GM23338 (cell line): ENCODE measurements around the gene CNPY3. TPM values are rescaled to one million over a fixed set of nuclear protein-coding genes. Genes with fewer than 3 reads are reported as not detected.

Source experiments
- ATAC-seq: fragments of 200-7000 bp; cut with Tn5 transposase; 3 replicates; pipeline ENCODE4 v1.9.1; 2020
- DNase-seq: peaks from one replicate; pipeline ENCODE4 v3.0.0-alpha.2; 2015; ENCODE audit warnings: low spot score
- H2AFZ ChIP-seq: fragments of 200-600 bp; sonication (generic); 2 replicates; pipeline ENCODE4 v1.8.0; 2016; ENCODE audit warnings: antibody characterized with exemption, mild to moderate bottlenecking, moderate library complexity
- H3F3A ChIP-seq: fragments of 200-600 bp; sonication (generic); replicated peaks from 2 replicates; pipeline ENCODE4 v1.8.0; 2017; ENCODE audit warnings: antibody characterized with exemption, mixed run types, low read depth
- H3K27ac ChIP-seq: fragments of 200-600 bp; sonication (generic); 2 replicates; pipeline ENCODE4 v1.6.1; 2016; ENCODE audit warnings: low read depth
- H3K27me3 ChIP-seq: fragments of 200-600 bp; sonication (generic); 2 replicates; pipeline ENCODE4 v1.8.0; 2016; ENCODE audit warnings: mild to moderate bottlenecking, mixed run types, moderate library complexity; ENCODE audit not compliant: insufficient read depth
- H3K36me3 ChIP-seq: fragments of 200-600 bp; sonication (generic); 2 replicates; pipeline ENCODE4 v1.8.0; 2016; ENCODE audit warnings: mild to moderate bottlenecking; ENCODE audit not compliant: insufficient read depth
- H3K4me1 ChIP-seq: fragments of 200-600 bp; sonication (generic); 2 replicates; pipeline ENCODE4 v1.8.0; 2016; ENCODE audit warnings: mild to moderate bottlenecking, moderate library complexity; ENCODE audit not compliant: insufficient read depth
- H3K4me2 ChIP-seq: fragments of 200-600 bp; sonication (generic); 2 replicates; pipeline ENCODE4 v1.7.1; 2017; ENCODE audit warnings: mixed run types
- H3K4me3 ChIP-seq: fragments of 200-600 bp; sonication (generic); 2 replicates; pipeline ENCODE4 v1.6.1; 2016; ENCODE audit warnings: mixed run types
- H3K79me2 ChIP-seq: fragments of 200-600 bp; sonication (generic); replicated peaks from 2 replicates; pipeline ENCODE4 v1.8.0; 2017; ENCODE audit warnings: mild to moderate bottlenecking; ENCODE audit not compliant: insufficient read depth
- H3K9me2 ChIP-seq: fragments of 200-600 bp; sonication (generic); 2 replicates; pipeline ENCODE4 v1.8.0; 2017; ENCODE audit not compliant: insufficient read depth
- H4K20me1 ChIP-seq: fragments of 200-600 bp; sonication (generic); replicated peaks from 2 replicates; pipeline ENCODE4 v1.8.0; 2017; ENCODE audit warnings: mild to moderate bottlenecking; ENCODE audit not compliant: insufficient read depth
- H3K27ac Mint-ChIP-seq: 2 replicates; pipeline ENCODE4 v1.8.0; 2020; ENCODE audit warnings: inconsistent platforms, mild to moderate bottlenecking, moderate library complexity, mixed read lengths
- H3K27me3 Mint-ChIP-seq: 3 replicates; pipeline ENCODE4 v1.8.0; 2022; ENCODE audit warnings: low read depth, mild to moderate bottlenecking, moderate library complexity, mixed read lengths, inconsistent platforms; ENCODE audit not compliant: insufficient read depth, poor library complexity
- H3K36me3 Mint-ChIP-seq: 3 replicates; pipeline ENCODE4 v1.8.0; 2021; ENCODE audit warnings: low read depth, mild to moderate bottlenecking, inconsistent platforms, moderate library complexity, mixed read lengths
- H3K4me1 Mint-ChIP-seq: 3 replicates; pipeline ENCODE4 v1.8.0; 2020; ENCODE audit warnings: mild to moderate bottlenecking, inconsistent platforms, mixed read lengths
- H3K4me3 Mint-ChIP-seq: 3 replicates; pipeline ENCODE4 v1.8.0; 2021; ENCODE audit warnings: moderate library complexity, mild to moderate bottlenecking, inconsistent platforms, mixed read lengths
- H3K9me3 Mint-ChIP-seq: 3 replicates; pipeline ENCODE4 v1.8.0; 2020; ENCODE audit warnings: moderate library complexity, mild to moderate bottlenecking, inconsistent platforms, mixed read lengths
- CREB1 ChIP-seq: fragments of 250-450 bp; sonication (Bioruptor Pico); IDR thresholded peaks from 2 replicates; pipeline ENCODE4 v1.5.0; 2020; ENCODE audit warnings: low read depth, mild to moderate bottlenecking, moderate library complexity
- EZH2phosphoT487 ChIP-seq: fragments of 200-600 bp; sonication (generic); IDR thresholded peaks from one replicate; pipeline ENCODE4 v1.8.1; 2018; ENCODE audit warnings: antibody characterized with exemption; ENCODE audit not compliant: unreplicated experiment
- NANOG ChIP-seq: IDR thresholded peaks from 2 replicates; pipeline ENCODE4 v1.6.1; 2016; ENCODE audit warnings: antibody characterized with exemption, borderline replicate concordance
- REST ChIP-seq: IDR thresholded peaks from one replicate; pipeline ENCODE4 v1.6.1; 2018; ENCODE audit warnings: antibody characterized with exemption; ENCODE audit not compliant: unreplicated experiment
- STAT1 ChIP-seq: IDR thresholded peaks from one replicate; pipeline ENCODE4 v1.6.1; 2016; ENCODE audit warnings: antibody characterized with exemption; ENCODE audit not compliant: unreplicated experiment
- ZNF331 ChIP-seq: fragments of 250-450 bp; sonication (Bioruptor Pico); IDR thresholded peaks from 2 replicates; pipeline ENCODE4 v1.5.0; 2020; ENCODE audit warnings: low read depth, mild to moderate bottlenecking, moderate library complexity
- ZNF462 ChIP-seq: fragments of 250-450 bp; sonication (Bioruptor Pico); IDR thresholded peaks from 2 replicates; pipeline ENCODE4 v1.5.0; 2020; ENCODE audit warnings: mild to moderate bottlenecking, moderate library complexity
- polyA plus RNA-seq: library from polyadenylated mRNA; unstranded; fragments of >200 nt; fragmentation: Nextera tagmentation; extraction: Ambion mirVana; gene quantifications from 2 replicates; pipeline ENCODE4 v1.2.1, GENCODE V29; 2016
- total RNA-seq: library from RNA; depleted of rRNA; stranded (reverse); fragments of >200 nt; shearing (Covaris generic); gene quantifications from 2 replicates; pipeline ENCODE4 v1.2.3, GENCODE V29; 2014

The CNPY3 gene
- total and polyA plus RNA-seq, 2 experiments from 2014 or later, result 67.0 to 74.5 TPM

- Mint-ChIP-seq H3K27me3 (peaks cover 4% of the 10 kb centered on the region), H3K36me3 (0 out of 3 replicates have a peak, but pooled peaks cover 4% of the 10 kb centered on the region), H3K4me3 (no peak overlapping the region), H3K4me1 (peaks cover 3% of the 10 kb centered on the region), H3K27ac (no peak overlapping the region), H3K9me3 (no peaks in the 10 kb centered on the region)
- Histone ChIP-seq H3K9me2 (no peaks in the 10 kb centered on the region), H3K79me2 (no peaks in the 10 kb centered on the region), H3F3A (no peaks in the 10 kb centered on the region), H3K4me3 (no peak overlapping the region), H4K20me1 (no peaks in the 10 kb centered on the region), H3K4me1 (no peaks in the 10 kb centered on the region), H2AFZ (no peak overlapping the region), H3K27me3 (no peaks in the 10 kb centered on the region), H3K4me2 (no peak overlapping the region), H3K27ac (no peak overlapping the region), H3K36me3 (no peaks in the 10 kb centered on the region)
- ATAC-seq (no peak), DNase-seq (no peak)
- no peak for TF ChIP-seq REST
- TF ChIP-seq NANOG, result no peak
- no peak for TF ChIP-seq EZH2phosphoT487
- no peak for TF ChIP-seq ZNF462 (CRISPR knock-in tag)
- TF ChIP-seq CREB1 (CRISPR knock-in tag), result no peak
- no peak for TF ChIP-seq ZNF331
- TF ChIP-seq STAT1, result no peak
These were observed 42.6 kb downstream of the CNPY3 start for GRCh38 chr6:42971746-42972327.
